ENCODE data around the gene ATP12A. TPM values are rescaled to one million over a fixed set of nuclear protein-coding genes. Genes with fewer than 3 reads are reported as not detected.

ATP12A gene
- total RNA-seq, 1 experiment from 2014 or later = 0.40 TPM

- Mint-ChIP-seq H3K4me3 (ENCODE audit: low read depth, unreplicated experiment) (no peak overlapping the region), H3K36me3 (ENCODE audit: insufficient read depth, unreplicated experiment) (no peaks in the 10 kb centered on the region), H3K27me3 (ENCODE audit: unreplicated experiment) (peaks cover 17% of the 10 kb centered on the region), H3K9me3 (ENCODE audit: low read depth, unreplicated experiment) (no peaks in the 10 kb centered on the region), H3K4me1 (ENCODE audit: low read depth, unreplicated experiment) (peaks cover 13% of the 10 kb centered on the region), H3K27ac (ENCODE audit: unreplicated experiment) (no peak overlapping the region)
- no peak for TF ChIP-seq CTCF (IDR thresholded peaks at IDR 0.05; ENCODE audit: unreplicated experiment)
- CTCF ChIA-PET = interaction anchor here (0.6 to 1.1 kb wide), 3 partner anchors 10 to 1264 kb away, joined by 3 to 6 read pairs (median 4); no protein-coding TSS in a partner anchor
- intact Hi-C loops (cut with micrococcal nuclease; ENCODE audit: unreplicated experiment) = no loop called here
- DNase-seq = no peak
- no TSS peak for BruUV-seq (replicated peaks)
Measured at GRCh38 chr13:24692561-24692960, 12.4 kb downstream of the ATP12A start.

DNA sequence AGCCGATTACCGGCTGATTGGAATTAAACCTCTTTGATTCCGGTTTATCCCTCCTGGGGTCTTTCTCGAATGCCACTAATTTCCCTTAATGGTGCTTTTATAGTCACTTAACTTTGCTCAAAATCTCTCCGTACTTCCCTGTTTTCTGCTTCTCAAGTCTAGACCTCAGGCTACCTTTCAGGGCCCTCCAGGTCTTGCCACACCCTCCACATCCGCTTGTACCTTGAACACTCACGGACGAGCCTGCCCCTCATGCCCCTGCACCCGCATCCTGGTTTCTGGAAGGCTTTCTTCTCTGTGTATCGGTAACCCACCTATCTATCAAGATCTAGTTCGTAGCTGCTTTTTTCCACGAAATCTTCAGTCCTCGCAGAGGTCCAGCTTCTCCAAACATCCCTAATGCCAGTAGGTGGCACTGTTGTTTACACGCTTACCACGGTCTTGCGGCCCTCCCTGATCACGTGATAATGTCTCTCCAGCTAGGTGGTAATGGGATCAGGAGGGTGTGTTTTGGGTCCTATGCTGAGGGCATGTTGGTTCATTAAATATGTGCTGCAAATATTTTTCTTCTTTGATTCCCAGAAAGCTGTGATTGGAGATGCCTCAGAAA, 13.8 kb downstream of the ATP12A start:
- peaks cover 13% of the 10 kb centered on the region for H3K4me1 Mint-ChIP-seq (ENCODE audit: low read depth, unreplicated experiment)
- no peaks in the 10 kb centered on the region for H3K36me3 Mint-ChIP-seq (ENCODE audit: insufficient read depth, unreplicated experiment)
- no peaks in the 10 kb centered on the region for H3K9me3 Mint-ChIP-seq (ENCODE audit: low read depth, unreplicated experiment)

DNA sequence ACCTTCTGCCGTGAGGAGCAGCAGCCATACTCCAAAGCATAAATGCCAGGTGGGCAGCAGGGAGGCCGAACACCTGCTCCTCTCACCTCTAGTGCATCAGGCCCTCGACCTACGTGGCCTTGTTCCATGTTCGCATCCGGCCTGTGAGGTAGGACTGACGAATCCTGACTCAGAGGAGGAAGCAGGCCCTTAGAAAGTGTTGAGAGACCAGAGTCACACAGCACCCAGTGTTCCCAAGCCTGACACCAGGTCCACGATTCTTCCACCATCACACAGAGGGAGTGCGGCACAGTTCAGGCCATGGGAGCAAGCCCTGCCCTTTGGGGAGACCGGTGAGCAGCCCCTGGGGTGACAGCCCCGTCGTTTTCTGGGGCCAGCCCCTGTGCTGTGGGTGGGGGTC, 14.7 kb downstream of the ATP12A start:
- Mint-ChIP-seq H3K4me1 (ENCODE audit: low read depth, unreplicated experiment) (peaks cover 13% of the 10 kb centered on the region), H3K27me3 (ENCODE audit: unreplicated experiment) (peaks cover 19% of the 10 kb centered on the region), H3K4me3 (ENCODE audit: low read depth, unreplicated experiment) (no peak overlapping the region), H3K9me3 (ENCODE audit: low read depth, unreplicated experiment) (no peaks in the 10 kb centered on the region), H3K36me3 (ENCODE audit: insufficient read depth, unreplicated experiment) (no peaks in the 10 kb centered on the region), H3K27ac (ENCODE audit: unreplicated experiment) (no peak overlapping the region)
- no peak for DNase-seq
- CTCF ChIA-PET = no interaction called here
- no TSS peak for BruUV-seq (replicated peaks)
- TF ChIP-seq CTCF (IDR thresholded peaks at IDR 0.05; ENCODE audit: unreplicated experiment) = no peak
- intact Hi-C loops (cut with micrococcal nuclease; ENCODE audit: unreplicated experiment) = no loop called here

More for the DNA sequence above, 13.8 kb downstream of the ATP12A start:
- DNase-seq = peak; percentile 66
- Mint-ChIP-seq H3K27ac (ENCODE audit: unreplicated experiment) (peak overlapping the region; percentile 3), H3K4me3 (ENCODE audit: low read depth, unreplicated experiment) (peak overlapping the region; percentile 9), H3K27me3 (ENCODE audit: unreplicated experiment) (peaks cover 14% of the 10 kb centered on the region)
- intact Hi-C loops (cut with micrococcal nuclease; ENCODE audit: unreplicated experiment) = no loop called here
- CTCF ChIA-PET = interaction anchor here (1.0 to 1.5 kb wide), 6 partner anchors 11 to 301 kb away, joined by 3 to 10 read pairs (median 4); no protein-coding TSS in a partner anchor
- BruUV-seq (replicated peaks) = no TSS peak
- TF ChIP-seq CTCF (IDR thresholded peaks at IDR 0.05; ENCODE audit: unreplicated experiment) = peak; percentile 40

DNA sequence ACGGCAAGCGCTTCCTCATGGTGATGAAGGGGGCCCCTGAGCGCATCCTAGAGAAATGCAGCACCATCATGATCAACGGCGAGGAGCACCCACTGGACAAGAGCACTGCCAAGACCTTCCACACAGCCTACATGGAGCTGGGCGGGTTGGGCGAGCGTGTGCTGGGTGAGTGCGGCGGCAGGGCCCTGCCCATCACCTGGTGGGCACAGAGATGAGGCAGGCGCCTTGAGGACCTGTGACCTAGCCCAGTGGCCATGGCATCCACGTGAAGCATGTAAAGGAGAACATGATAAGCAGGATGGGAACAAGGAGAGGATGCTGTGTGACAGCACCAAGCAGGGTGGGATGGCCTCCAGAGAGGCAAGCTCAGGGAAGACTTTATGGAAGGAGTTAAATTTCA, 18.5 kb downstream of the ATP12A start:
- DNase-seq = no peak
- CTCF ChIA-PET = no interaction called here
- no peaks in the 10 kb centered on the region for H3K36me3 Mint-ChIP-seq (ENCODE audit: insufficient read depth, unreplicated experiment)
- BruUV-seq (replicated peaks) = no TSS peak
- H3K27me3 Mint-ChIP-seq (ENCODE audit: unreplicated experiment) = peaks cover 33% of the 10 kb centered on the region
- peaks cover 6% of the 10 kb centered on the region for H3K4me1 Mint-ChIP-seq (ENCODE audit: low read depth, unreplicated experiment)
- no peak overlapping the region for H3K4me3 Mint-ChIP-seq (ENCODE audit: low read depth, unreplicated experiment)
- H3K27ac Mint-ChIP-seq (ENCODE audit: unreplicated experiment) = no peak overlapping the region
- intact Hi-C loops (cut with micrococcal nuclease; ENCODE audit: unreplicated experiment) = no loop called here
- TF ChIP-seq CTCF (IDR thresholded peaks at IDR 0.05; ENCODE audit: unreplicated experiment) = no peak
- no peaks in the 10 kb centered on the region for H3K9me3 Mint-ChIP-seq (ENCODE audit: low read depth, unreplicated experiment)
